Adrenal gland (tissue), 12 donors: ENCODE measurements around the gene CAMSAP1. TPM values are rescaled to one million over a fixed set of nuclear protein-coding genes. Genes with fewer than 3 reads are reported as not detected.
A peak's percentile ranks its signal among the peaks of the same experiment; 100 is the strongest.

Experiments used
- DNase-seq, 7 donors: peaks; one replicate each; pipeline ENCODE4 v3.0.0-alpha.2; 2019 to 2020
- H3K27ac ChIP-seq, 5 donors: fragments of 200-600 bp; sonication (generic) in 4 of 5; 1 replicate in 3 of 5; 2 replicates in 2 of 5; pipeline versions ENCODE4 v1.5.1 to v1.8.0; 2016 to 2020; ENCODE audit warnings: mild to moderate bottlenecking in 1 of 5
- H3K27me3 ChIP-seq: fragments of 200-600 bp; 2 replicates; pipeline ENCODE4 v1.8.0; 2021
- H3K36me3 ChIP-seq, 2 donors: fragments of 200-600 bp; replicated peaks in 1 of 2; 1 replicate in 1 of 2; 2 replicates in 1 of 2; pipeline versions ENCODE4 v1.5.1 to v1.8.0; 2018 to 2022
- H3K4me1 ChIP-seq, 2 donors: fragments of 200-600 bp; replicated peaks in 1 of 2; 1 replicate in 1 of 2; 2 replicates in 1 of 2; pipeline versions ENCODE4 v1.5.1 to v1.8.0; 2018 to 2021
- H3K4me3 ChIP-seq, 4 donors: fragments of 200-600 bp; sonication (generic) in 3 of 4; one replicate each; pipeline ENCODE4 v1.5.1; 2016 to 2018
- H3K9me3 ChIP-seq, 3 donors: fragments of 200-600 bp; sonication (generic) in 1 of 3; replicated peaks in 1 of 3; 1 replicate in 2 of 3; 2 replicates in 1 of 3; pipeline versions ENCODE4 v1.5.1 to v1.8.0; 2016 to 2021
- POLR2A ChIP-seq, 2 donors: fragments of 450-650 bp; IDR thresholded peaks; one replicate each; pipeline ENCODE4 v1.6.1; 2017; ENCODE audit warnings: antibody characterized with exemption in 2 of 2, mild to moderate bottlenecking in 2 of 2, moderate library complexity in 1 of 2
- WGBS, 4 donors: extraction: QIAGEN DNeasy Blood & Tissue Kit in 2 of 4; methylation state at CpG; one replicate each; pipeline versions ENCODE4 v1.1.5 to v1.1.7; 2013 to 2017; 5-methylcytosine and 5-hydroxymethylcytosine counted together
- intact Hi-C, 2 donors: fragments of 100-400 bp; cut with DNase I; formaldehyde crosslinking; loops; one replicate each; pipeline versions ENCODE4 v1.14.1 to v1.15.0; 2022 to 2023
- polyA plus RNA-seq, 3 donors: library from polyadenylated mRNA; stranded (reverse); fragments of 200-250 nt in 2 of 3; fragments of 350-450 nt in 1 of 3; fragmentation: Illumina TruSeq in 1 of 3; extraction: RNeasy Lipid Tissue Mini Kit (QIAGEN cat#74804) in 1 of 3; gene quantifications; one replicate each; pipeline ENCODE4 v1.2.3, GENCODE V29; 2013 to 2014
- total RNA-seq, 9 donors: library from RNA; depleted of rRNA in 4 of 9; stranded (reverse); fragments of >200 nt in 4 of 9; fragments of 120-200 nt in 1 of 9; fragmentation: NEBNext Ultra II Directional in 1 of 9; extraction: Animal tissue kit (Norgen Biotek cat#: 25700) in 1 of 9; gene quantifications; one replicate each; pipeline versions ENCODE4 v1.1.0 to v1.2.4, GENCODE V29; 2013 to 2023
- TF ChIP-seq, protein P1 (sequence below), 6 experiments: fragments of 450-650 bp in 4 of 6; fragments of 200-600 bp in 2 of 6; sonication (generic) in 1 of 6; IDR thresholded peaks; 1 replicate in 5 of 6; 2 replicates in 1 of 6; pipeline versions ENCODE4 v1.5.1 to v1.8.0; 2016 to 2021; ENCODE audit warnings: antibody characterized with exemption in 6 of 6, mild to moderate bottlenecking in 2 of 6, moderate library complexity in 1 of 6
- donor health status: healthy with polysubstance abuse.
- donor health status: Bipolar disorder and iron deficiency.
- donor health status: DM: yes; HTN: yes; CAD: no.
- donor health status: DM: no; HTN: no; CAD: no.
- donor health status: DM: no; HTN: no; CAD: no.
- donor health status: DM: yes; HTN: yes; CAD: no.

The CAMSAP1 gene
- total and polyA plus RNA-seq, 12 donors = 4.6 to 108 (median 27.0) TPM

DNA sequence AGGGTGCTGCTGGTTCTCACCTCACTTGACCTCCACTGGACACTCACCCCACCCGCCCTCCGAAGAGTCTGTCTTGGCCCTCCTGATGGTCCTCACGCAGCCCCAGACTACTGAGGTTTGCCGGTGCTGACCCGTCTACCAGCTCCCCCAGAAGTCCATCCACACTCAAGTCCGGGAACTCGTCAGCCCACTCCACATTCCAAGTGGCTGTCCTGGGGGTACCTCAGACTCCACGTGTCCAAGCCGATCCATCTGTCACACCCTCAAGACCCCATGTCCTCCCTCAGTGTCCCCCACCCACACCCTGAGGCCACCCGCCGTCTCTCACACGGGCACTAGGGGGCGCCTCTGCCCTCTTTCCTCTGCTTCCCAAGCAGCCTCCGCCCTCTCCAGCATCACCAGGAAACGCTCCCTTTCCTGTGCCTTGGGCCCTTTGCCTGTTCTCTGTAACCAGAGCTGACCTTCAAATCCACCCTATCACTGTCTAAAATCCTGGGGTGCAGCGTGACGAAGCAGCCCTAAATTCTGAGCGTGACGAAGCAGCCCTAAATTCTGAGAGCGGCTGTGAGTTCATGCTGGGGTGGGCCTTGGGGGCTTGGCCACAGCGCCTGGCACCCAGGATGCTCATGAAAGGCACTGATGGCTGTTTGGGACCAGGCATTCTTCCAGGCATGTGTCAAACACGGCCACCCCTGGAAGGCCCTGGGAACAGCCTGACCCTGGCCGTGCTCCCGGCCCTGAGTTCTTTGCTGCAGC lies 109.7 kb downstream of the CAMSAP1 start:
- WGBS, 4 donors = 34 to 37% (median 35%) methylated on average over 17 to 24 of the region's 24 CpGs
- intact Hi-C loops = loop anchor here in 1 of 2 donors (10.0 kb wide), 1 partner anchor 327 kb away; no protein-coding TSS in a partner anchor
- DNase-seq = peak; percentile 40 to 71 (median 59)

DNA sequence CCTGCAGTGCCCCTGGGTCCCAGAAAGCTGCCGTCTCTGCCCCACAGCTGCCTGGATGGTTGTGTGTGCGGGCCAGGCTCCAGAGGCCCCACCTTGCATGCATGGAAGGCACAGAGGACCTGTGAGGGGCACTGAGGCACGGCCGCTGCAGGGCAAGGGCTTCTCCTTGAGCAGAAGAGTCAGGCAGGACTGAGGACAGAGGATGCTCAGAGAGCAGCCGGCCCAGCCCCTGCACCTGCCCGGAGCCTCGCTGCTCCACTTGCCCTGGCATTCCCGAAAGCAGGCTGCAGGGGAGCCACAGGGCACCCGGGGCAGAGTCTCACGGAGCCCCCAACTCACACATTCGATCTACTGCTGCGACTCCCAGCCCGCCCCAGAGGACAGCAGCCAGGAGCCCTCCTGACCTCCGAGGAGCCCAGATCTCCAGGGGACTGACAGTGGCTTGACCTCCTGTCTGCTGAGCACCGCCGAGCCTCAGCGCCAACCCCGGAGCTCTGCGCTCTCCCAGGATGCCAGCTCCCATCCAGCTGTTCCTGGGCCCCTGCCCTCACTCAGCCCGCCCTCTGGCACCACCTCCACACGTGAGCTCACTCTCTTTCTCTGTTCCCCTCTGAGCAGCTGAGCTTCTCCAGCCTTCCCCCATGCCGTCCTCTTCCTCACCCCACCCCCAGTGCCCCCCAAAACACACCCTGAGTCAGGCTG lies 110.4 kb downstream of the CAMSAP1 start:
- no peak overlapping the region for H3K4me3 ChIP-seq
- no peaks in the 10 kb centered on the region for H3K4me1 ChIP-seq
- no peak overlapping the region for H3K27ac ChIP-seq
- intact Hi-C loops = loop anchor here in 1 of 2 donors (10.0 kb wide), 1 partner anchor 328 kb away; no protein-coding TSS in a partner anchor
- no peaks in the 10 kb centered on the region for H3K27me3 ChIP-seq
- WGBS, 4 donors = 53 to 67% (median 64%) methylated on average over 9 to 22 of the region's 22 CpGs
- DNase-seq = no peak
- no peaks in the 10 kb centered on the region for H3K9me3 ChIP-seq
- H3K36me3 ChIP-seq = no peaks in the 10 kb centered on the region
- TF ChIP-seq, protein P1, sequence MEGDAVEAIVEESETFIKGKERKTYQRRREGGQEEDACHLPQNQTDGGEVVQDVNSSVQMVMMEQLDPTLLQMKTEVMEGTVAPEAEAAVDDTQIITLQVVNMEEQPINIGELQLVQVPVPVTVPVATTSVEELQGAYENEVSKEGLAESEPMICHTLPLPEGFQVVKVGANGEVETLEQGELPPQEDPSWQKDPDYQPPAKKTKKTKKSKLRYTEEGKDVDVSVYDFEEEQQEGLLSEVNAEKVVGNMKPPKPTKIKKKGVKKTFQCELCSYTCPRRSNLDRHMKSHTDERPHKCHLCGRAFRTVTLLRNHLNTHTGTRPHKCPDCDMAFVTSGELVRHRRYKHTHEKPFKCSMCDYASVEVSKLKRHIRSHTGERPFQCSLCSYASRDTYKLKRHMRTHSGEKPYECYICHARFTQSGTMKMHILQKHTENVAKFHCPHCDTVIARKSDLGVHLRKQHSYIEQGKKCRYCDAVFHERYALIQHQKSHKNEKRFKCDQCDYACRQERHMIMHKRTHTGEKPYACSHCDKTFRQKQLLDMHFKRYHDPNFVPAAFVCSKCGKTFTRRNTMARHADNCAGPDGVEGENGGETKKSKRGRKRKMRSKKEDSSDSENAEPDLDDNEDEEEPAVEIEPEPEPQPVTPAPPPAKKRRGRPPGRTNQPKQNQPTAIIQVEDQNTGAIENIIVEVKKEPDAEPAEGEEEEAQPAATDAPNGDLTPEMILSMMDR (IDR thresholded peaks at IDR 0.05) = no peak
- TF ChIP-seq POLR2A (IDR thresholded peaks at IDR 0.05) = no peak

More for the DNA sequence above, 109.7 kb downstream of the CAMSAP1 start:
- Histone ChIP-seq H3K9me3 (no peaks in the 10 kb centered on the region), H3K27me3 (no peaks in the 10 kb centered on the region), H3K36me3 (no peaks in the 10 kb centered on the region), H3K27ac (no peak overlapping the region), H3K4me3 (no peak overlapping the region), H3K4me1 (no peaks in the 10 kb centered on the region)
- no peak for TF ChIP-seq POLR2A (IDR thresholded peaks at IDR 0.05)
- TF ChIP-seq, protein P1 (IDR thresholded peaks at IDR 0.05) = peak; percentile 44 to 69 (median 60)

DNA sequence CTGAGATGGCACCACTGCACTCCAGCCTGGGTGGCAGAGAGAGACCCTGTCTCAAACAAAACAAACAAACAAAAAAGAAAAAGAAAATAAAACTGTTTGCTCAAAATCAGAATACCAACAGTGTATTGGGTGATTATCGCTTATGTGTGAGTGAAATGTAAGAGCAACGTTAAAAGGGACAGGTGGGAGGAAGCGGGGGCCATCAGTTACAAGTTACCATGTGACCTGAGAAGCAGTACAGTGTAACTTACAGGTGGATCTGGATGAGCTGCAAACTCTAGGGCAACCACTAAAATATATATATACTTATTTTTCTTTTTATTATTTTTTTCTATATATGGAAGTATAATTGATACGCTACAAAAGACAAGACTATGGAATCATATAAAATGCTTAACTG lies 112.0 kb downstream of the CAMSAP1 start:
- Histone ChIP-seq H3K36me3 (no peaks in the 10 kb centered on the region), H3K9me3 (no peaks in the 10 kb centered on the region), H3K27ac (no peak overlapping the region), H3K4me3 (no peak overlapping the region), H3K27me3 (peaks cover under 1% of the 10 kb centered on the region), H3K4me1 (no peaks in the 10 kb centered on the region)
- WGBS, 4 donors = 74 to 88% (median 80%) methylated on average over 4 of the region's 4 CpGs
- TF ChIP-seq, protein P1 (IDR thresholded peaks at IDR 0.05) = no peak
- no peak for TF ChIP-seq POLR2A (IDR thresholded peaks at IDR 0.05)
- no peak for DNase-seq
- intact Hi-C loops = loop anchor here in 1 of 2 donors (10.0 kb wide), 1 partner anchor 329 kb away; no protein-coding TSS in a partner anchor

DNA sequence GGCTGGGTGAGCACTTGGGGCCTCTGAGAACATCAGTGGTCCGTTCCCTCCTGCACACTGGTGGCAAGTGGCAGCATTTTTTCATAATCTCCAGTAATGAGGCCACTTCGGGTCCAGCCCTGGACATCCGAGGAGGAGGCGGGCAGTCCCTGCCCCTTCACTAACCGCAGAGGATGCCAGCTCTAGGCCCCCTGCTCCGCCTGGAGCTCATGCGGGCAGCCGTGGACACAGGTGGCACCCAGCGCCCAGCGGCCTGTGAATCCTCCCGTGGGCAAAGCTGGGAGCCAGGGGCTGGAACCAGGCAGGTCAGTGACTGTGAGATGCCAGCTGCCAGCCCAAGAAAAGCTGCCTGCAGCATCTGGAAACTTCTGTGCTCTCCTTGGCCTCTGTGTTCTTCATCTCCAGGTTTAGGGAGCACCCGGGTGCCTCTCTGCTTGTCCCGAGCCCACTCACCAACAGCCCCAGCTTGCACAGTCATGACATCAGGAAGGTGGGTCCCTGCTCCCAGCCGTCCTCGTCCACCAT lies 112.9 kb downstream of the CAMSAP1 start:
- H3K27me3 ChIP-seq = peaks cover 3% of the 10 kb centered on the region
- WGBS, 4 donors = 77 to 89% (median 83%) methylated on average over 6 to 15 of the region's 15 CpGs
- no peaks in the 10 kb centered on the region for H3K36me3 ChIP-seq
- no peaks in the 10 kb centered on the region for H3K9me3 ChIP-seq
- H3K4me3 ChIP-seq = no peak overlapping the region
- no peaks in the 10 kb centered on the region for H3K4me1 ChIP-seq
- no peak overlapping the region for H3K27ac ChIP-seq
- DNase-seq = no peak
- intact Hi-C loops = loop anchor here in 1 of 2 donors (10.0 kb wide), 1 partner anchor 330 kb away; no protein-coding TSS in a partner anchor
- no peak for TF ChIP-seq POLR2A (IDR thresholded peaks at IDR 0.05)
- TF ChIP-seq, protein P1 (IDR thresholded peaks at IDR 0.05) = no peak
